Measurements from ENCODE around the gene NRXN3. TPM values are rescaled to one million over a fixed set of nuclear protein-coding genes. Genes with fewer than 3 reads are reported as not detected.

The NRXN3 gene
- polyA plus RNA-seq, 1 donor (not counting 4 experiments of a cell fraction or from before 2014, with no cell fraction given), result 0.89 TPM

- Histone ChIP-seq H3K9ac (ENCODE audit: control insufficient read depth, extremely low read depth, insufficient read depth, low read length) (no peak overlapping the region), H3K27ac (ENCODE audit: control insufficient read depth, insufficient read depth, low read length) (no peak overlapping the region), H3K9me3 (ENCODE audit: control insufficient read depth, low read depth, low read length) (no peaks in the 10 kb centered on the region), H3K79me2 (ENCODE audit: control insufficient read depth, insufficient read depth, low read length) (no peaks in the 10 kb centered on the region), H2AFZ (ENCODE audit: control insufficient read depth, low read length) (no peak overlapping the region), H3K4me1 (ENCODE audit: control insufficient read depth, extremely low read depth, insufficient read depth, low read length) (no peaks in the 10 kb centered on the region), H3K9me1 (ENCODE audit: control insufficient read depth, extremely low read depth, insufficient read depth, low read length) (no peaks in the 10 kb centered on the region), H3K36me3 (ENCODE audit: control insufficient read depth in 2 of 2, extremely low read depth in 1 of 2, insufficient read depth in 2 of 2, low read length in 2 of 2) (no peaks in the 10 kb centered on the region), H3K27me3 (ENCODE audit: control insufficient read depth, extremely low read depth, insufficient read depth, low read length) (peaks cover 52% of the 10 kb centered on the region), H3K4me3 (ENCODE audit: control insufficient read depth in 2 of 3, extremely low read depth in 1 of 3, insufficient read depth in 2 of 3, low read depth in 1 of 3, low read length in 3 of 3) (no peak overlapping the region), H4K20me1 (ENCODE audit: control insufficient read depth, extremely low read depth, insufficient read depth, low read length) (no peaks in the 10 kb centered on the region), H3K4me2 (ENCODE audit: control insufficient read depth, extremely low read depth, insufficient read depth, low read depth, low read length) (no peak overlapping the region)
- DNase-seq (ENCODE audit: low read depth, low spot score) (no peak), FAIRE-seq (no peak)
- TF ChIP-seq EZH2 (IDR thresholded peaks at IDR 0.05; ENCODE audit: low read length) (no peak), CTCF (optimal IDR thresholded peaks at IDR 0.05 in 1 of 3, IDR thresholded peaks at IDR 0.05 in 1 of 3, conservative IDR thresholded peaks at IDR 0.05 in 1 of 3; ENCODE audit: extremely low read depth in 1 of 3, insufficient read depth in 2 of 3, low read length in 3 of 3) (no peak)
- dilution Hi-C loops (cut with MboI; ENCODE audit: extremely low pct_ligation_motif_present, low sequenced_read_pairs), result no loop called here
Measured at GRCh38 chr14:78242086-78242485, 71.9 kb downstream of the NRXN3 start.

- no peak overlapping the region for H3K9ac ChIP-seq (ENCODE audit: control insufficient read depth, extremely low read depth, insufficient read depth, low read length)
- H3K36me3 ChIP-seq (ENCODE audit: control insufficient read depth in 2 of 2, extremely low read depth in 1 of 2, insufficient read depth in 2 of 2, low read length in 2 of 2), result no peaks in the 10 kb centered on the region
- H3K4me3 ChIP-seq (ENCODE audit: control insufficient read depth in 2 of 3, extremely low read depth in 1 of 3, insufficient read depth in 2 of 3, low read depth in 1 of 3, low read length in 3 of 3), result no peak overlapping the region
- H3K4me2 ChIP-seq (ENCODE audit: control insufficient read depth, extremely low read depth, insufficient read depth, low read depth, low read length), result no peak overlapping the region
- H3K9me1 ChIP-seq (ENCODE audit: control insufficient read depth, extremely low read depth, insufficient read depth, low read length), result no peaks in the 10 kb centered on the region
- H3K27ac ChIP-seq (ENCODE audit: control insufficient read depth, insufficient read depth, low read length), result no peak overlapping the region
- H3K4me1 ChIP-seq (ENCODE audit: control insufficient read depth, extremely low read depth, insufficient read depth, low read length), result no peaks in the 10 kb centered on the region
- FAIRE-seq (no peak), DNase-seq (ENCODE audit: low read depth, low spot score) (no peak)
- TF ChIP-seq CTCF (optimal IDR thresholded peaks at IDR 0.05 in 1 of 3, IDR thresholded peaks at IDR 0.05 in 1 of 3, conservative IDR thresholded peaks at IDR 0.05 in 1 of 3; ENCODE audit: extremely low read depth in 1 of 3, insufficient read depth in 2 of 3, low read length in 3 of 3) (no peak), EZH2 (IDR thresholded peaks at IDR 0.05; ENCODE audit: low read length) (no peak)
- no peak overlapping the region for H2AFZ ChIP-seq (ENCODE audit: control insufficient read depth, low read length)
- no peaks in the 10 kb centered on the region for H3K79me2 ChIP-seq (ENCODE audit: control insufficient read depth, insufficient read depth, low read length)
- dilution Hi-C loops (cut with MboI; ENCODE audit: extremely low pct_ligation_motif_present, low sequenced_read_pairs), result no loop called here
- H3K27me3 ChIP-seq (ENCODE audit: control insufficient read depth, extremely low read depth, insufficient read depth, low read length), result peaks cover 50% of the 10 kb centered on the region
- no peaks in the 10 kb centered on the region for H4K20me1 ChIP-seq (ENCODE audit: control insufficient read depth, extremely low read depth, insufficient read depth, low read length)
- H3K9me3 ChIP-seq (ENCODE audit: control insufficient read depth, low read depth, low read length), result no peaks in the 10 kb centered on the region
Measured at GRCh38 chr14:78243187-78243586, 73.0 kb downstream of the NRXN3 start.
